B cell (primary cell): Measurements from ENCODE around the gene PLPPR5.

Experiments used
- CTCF ChIP-seq: fragments of 200-600 bp; IDR thresholded peaks from one replicate; pipeline ENCODE4 v1.8.0; 2022; ENCODE audit warnings: antibody characterized with exemption, mild to moderate bottlenecking
- EZH2 ChIP-seq: IDR thresholded peaks from 2 replicates; pipeline ENCODE4 v1.6.1; 2012; ENCODE audit warnings: borderline replicate concordance, low read depth, mild to moderate bottlenecking, moderate library complexity, low read length; ENCODE audit not compliant: insufficient read depth, poor library complexity, severe bottlenecking

GRCh38 chr1:98932184-98932583 is 72.5 kb downstream of the PLPPR5 start:
- TF ChIP-seq EZH2 (no peak), CTCF (no peak)
